Measurements from ENCODE around the gene RHBDL2.

Gene RHBDL2

DNA sequence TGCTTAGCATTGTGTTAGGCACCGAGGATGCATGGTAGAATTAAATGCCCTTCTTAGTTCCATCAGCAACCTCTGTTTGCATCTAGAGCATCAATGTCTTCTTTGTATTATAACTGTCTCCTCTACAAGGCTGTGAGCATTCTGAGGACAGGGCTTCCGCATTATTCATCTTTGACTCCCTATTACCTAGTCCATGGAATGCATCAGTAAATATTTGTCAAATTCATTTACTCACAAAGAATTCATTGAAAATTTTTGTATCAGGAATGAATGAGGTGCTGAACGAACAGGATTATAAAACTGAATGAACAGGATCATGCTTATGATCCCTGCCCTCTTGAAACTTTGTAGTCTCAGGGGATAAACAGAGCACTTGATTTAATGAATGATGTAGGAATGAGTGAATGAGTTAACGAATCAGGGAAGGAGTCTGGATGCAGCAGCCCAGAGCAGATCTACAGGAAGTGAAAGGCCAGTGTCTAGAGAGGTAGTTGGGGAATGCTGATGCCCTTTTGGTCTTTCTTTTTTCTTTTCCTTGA is 2.8 kb downstream of the RHBDL2 start:
- no peak overlapping the region for H3K4me3 ChIP-seq (ENCODE audit: insufficient read depth in 1 of 2, low read depth in 1 of 2, low read length in 2 of 2)
- H3K27ac ChIP-seq (ENCODE audit: low read length, poor library complexity, severe bottlenecking) = no peak overlapping the region
- no peak overlapping the region for H2AFZ ChIP-seq (ENCODE audit: low read depth, low read length)
- H3K79me1 ChIP-seq (replicated peaks; ENCODE audit: low read length, poor library complexity, severe bottlenecking) = no peaks in the 10 kb centered on the region
- no peak overlapping the region for H3K4me2 ChIP-seq (ENCODE audit: low read length, poor library complexity, severe bottlenecking)
- no peak overlapping the region for H3K14ac ChIP-seq (ENCODE audit: low read length in 2 of 2)
- no peak overlapping the region for H3K9ac ChIP-seq (ENCODE audit: low read length)
- H3K9me3 ChIP-seq (ENCODE audit: control insufficient read depth, low read length) = no peaks in the 10 kb centered on the region
- no peak overlapping the region for H2BK15ac ChIP-seq (ENCODE audit: low read depth, poor library complexity, severe bottlenecking)
- no peak for DNase-seq
- H4K91ac ChIP-seq (ENCODE audit: low read length) = no peak overlapping the region
- H3K4me1 ChIP-seq (ENCODE audit: control insufficient read depth, insufficient read depth, low read depth, low read length) = no peaks in the 10 kb centered on the region
- no peak overlapping the region for H2BK5ac ChIP-seq (ENCODE audit: low read depth, low read length, poor library complexity, severe bottlenecking)
- no peak overlapping the region for H3K4ac ChIP-seq (ENCODE audit: low read depth in 1 of 2, low read length in 2 of 2)
- H3K23ac ChIP-seq (ENCODE audit: low read length in 2 of 2) = no peak overlapping the region
- no peak overlapping the region for H3K18ac ChIP-seq (ENCODE audit: low read depth in 1 of 2, low read length in 2 of 2)
- no peaks in the 10 kb centered on the region for H3K36me3 ChIP-seq (ENCODE audit: control insufficient read depth in 1 of 2, insufficient read depth in 2 of 2, low read depth in 1 of 2, low read length in 2 of 2)
- no peak overlapping the region for H4K8ac ChIP-seq (ENCODE audit: low read length)
- H2BK120ac ChIP-seq (ENCODE audit: low read depth, low read length) = no peak overlapping the region
- peaks cover 0 to 3% of the 10 kb centered on the region in 2 experiments for H3K27me3 ChIP-seq (ENCODE audit: control insufficient read depth in 1 of 2, insufficient read depth in 1 of 2, low read length in 2 of 2)
- H2BK12ac ChIP-seq (ENCODE audit: low read length in 2 of 2) = no peak overlapping the region
- WGBS = 78% methylated on average over 3 of the region's 4 CpGs
- H2AK5ac ChIP-seq (ENCODE audit: low read length, severe bottlenecking) = no peak overlapping the region

- H2AK5ac ChIP-seq (ENCODE audit: low read length, severe bottlenecking) = no peak overlapping the region
- no peak overlapping the region for H3K27ac ChIP-seq (ENCODE audit: low read length, poor library complexity, severe bottlenecking)
- H3K14ac ChIP-seq (ENCODE audit: low read length in 2 of 2) = no peak overlapping the region
- H2BK120ac ChIP-seq (ENCODE audit: low read depth, low read length) = no peak overlapping the region
- no peaks in the 10 kb centered on the region for H3K4me1 ChIP-seq (ENCODE audit: control insufficient read depth, insufficient read depth, low read depth, low read length)
- no peak overlapping the region for H2BK5ac ChIP-seq (ENCODE audit: low read depth, low read length, poor library complexity, severe bottlenecking)
- no peaks in the 10 kb centered on the region for H3K79me1 ChIP-seq (replicated peaks; ENCODE audit: low read length, poor library complexity, severe bottlenecking)
- no peak overlapping the region for H3K18ac ChIP-seq (ENCODE audit: low read depth in 1 of 2, low read length in 2 of 2)
- H2BK15ac ChIP-seq (ENCODE audit: low read depth, poor library complexity, severe bottlenecking) = no peak overlapping the region
- WGBS = 94% methylated on average over 7 of the region's 7 CpGs
- H3K4ac ChIP-seq (ENCODE audit: low read depth in 1 of 2, low read length in 2 of 2) = no peak overlapping the region
- H3K36me3 ChIP-seq (ENCODE audit: control insufficient read depth in 1 of 2, insufficient read depth in 2 of 2, low read depth in 1 of 2, low read length in 2 of 2) = no peaks in the 10 kb centered on the region
- no peak overlapping the region for H3K9ac ChIP-seq (ENCODE audit: low read length)
- H2BK12ac ChIP-seq (ENCODE audit: low read length in 2 of 2) = no peak overlapping the region
- no peaks in the 10 kb centered on the region for H3K27me3 ChIP-seq (ENCODE audit: control insufficient read depth in 1 of 2, insufficient read depth in 1 of 2, low read length in 2 of 2)
- no peak overlapping the region for H2AFZ ChIP-seq (ENCODE audit: low read depth, low read length)
- H3K23ac ChIP-seq (ENCODE audit: low read length in 2 of 2) = no peak overlapping the region
- no peak overlapping the region for H4K91ac ChIP-seq (ENCODE audit: low read length)
- H3K9me3 ChIP-seq (ENCODE audit: control insufficient read depth, low read length) = no peaks in the 10 kb centered on the region
- H3K4me2 ChIP-seq (ENCODE audit: low read length, poor library complexity, severe bottlenecking) = no peak overlapping the region
- no peak overlapping the region for H4K8ac ChIP-seq (ENCODE audit: low read length)
- H3K4me3 ChIP-seq (ENCODE audit: insufficient read depth in 1 of 2, low read depth in 1 of 2, low read length in 2 of 2) = no peak overlapping the region
- DNase-seq = no peak
These were observed 9.1 kb downstream of the RHBDL2 start for GRCh38 chr1:38932571-38932970.

- Histone ChIP-seq H3K4me2 (ENCODE audit: low read length, poor library complexity, severe bottlenecking) (no peak overlapping the region), H3K4me3 (ENCODE audit: insufficient read depth in 1 of 2, low read depth in 1 of 2, low read length in 2 of 2) (no peak overlapping the region), H3K4me1 (ENCODE audit: control insufficient read depth, insufficient read depth, low read depth, low read length) (no peaks in the 10 kb centered on the region), H3K14ac (ENCODE audit: low read length in 2 of 2) (no peak overlapping the region), H2AK5ac (ENCODE audit: low read length, severe bottlenecking) (no peak overlapping the region), H3K9me3 (ENCODE audit: control insufficient read depth, low read length) (no peaks in the 10 kb centered on the region), H4K8ac (ENCODE audit: low read length) (no peak overlapping the region), H2AFZ (ENCODE audit: low read depth, low read length) (no peak overlapping the region), H4K91ac (ENCODE audit: low read length) (no peak overlapping the region), H3K36me3 (ENCODE audit: control insufficient read depth in 1 of 2, insufficient read depth in 2 of 2, low read depth in 1 of 2, low read length in 2 of 2) (no peaks in the 10 kb centered on the region), H2BK12ac (ENCODE audit: low read length in 2 of 2) (no peak overlapping the region), H3K23ac (ENCODE audit: low read length in 2 of 2) (no peak overlapping the region), H2BK120ac (ENCODE audit: low read depth, low read length) (no peak overlapping the region), H3K27me3 (ENCODE audit: control insufficient read depth in 1 of 2, insufficient read depth in 1 of 2, low read length in 2 of 2) (no peaks in the 10 kb centered on the region), H3K18ac (ENCODE audit: low read depth in 1 of 2, low read length in 2 of 2) (no peak overlapping the region), H3K79me1 (replicated peaks; ENCODE audit: low read length, poor library complexity, severe bottlenecking) (no peaks in the 10 kb centered on the region), H3K27ac (ENCODE audit: low read length, poor library complexity, severe bottlenecking) (no peak overlapping the region), H2BK15ac (ENCODE audit: low read depth, poor library complexity, severe bottlenecking) (no peak overlapping the region), H3K4ac (ENCODE audit: low read depth in 1 of 2, low read length in 2 of 2) (no peak overlapping the region), H3K9ac (ENCODE audit: low read length) (no peak overlapping the region), H2BK5ac (ENCODE audit: low read depth, low read length, poor library complexity, severe bottlenecking) (no peak overlapping the region)
- WGBS = 65% methylated on average over 6 of the region's 6 CpGs
- no peak for DNase-seq
These were observed 12.2 kb downstream of the RHBDL2 start for GRCh38 chr1:38929476-38929875.

GRCh38 chr1:38929054-38929453 is 12.6 kb downstream of the RHBDL2 start:
- Histone ChIP-seq H3K9ac (ENCODE audit: low read length) (no peak overlapping the region), H2BK5ac (ENCODE audit: low read depth, low read length, poor library complexity, severe bottlenecking) (no peak overlapping the region), H3K18ac (ENCODE audit: low read depth in 1 of 2, low read length in 2 of 2) (no peak overlapping the region), H2BK120ac (ENCODE audit: low read depth, low read length) (no peak overlapping the region), H2AFZ (ENCODE audit: low read depth, low read length) (no peak overlapping the region), H3K4me1 (ENCODE audit: control insufficient read depth, insufficient read depth, low read depth, low read length) (no peaks in the 10 kb centered on the region), H3K79me1 (replicated peaks; ENCODE audit: low read length, poor library complexity, severe bottlenecking) (no peaks in the 10 kb centered on the region), H3K36me3 (ENCODE audit: control insufficient read depth in 1 of 2, insufficient read depth in 2 of 2, low read depth in 1 of 2, low read length in 2 of 2) (no peaks in the 10 kb centered on the region), H3K27ac (ENCODE audit: low read length, poor library complexity, severe bottlenecking) (no peak overlapping the region), H3K23ac (ENCODE audit: low read length in 2 of 2) (no peak overlapping the region), H2BK12ac (ENCODE audit: low read length in 2 of 2) (no peak overlapping the region), H4K8ac (ENCODE audit: low read length) (no peak overlapping the region), H3K4me3 (ENCODE audit: insufficient read depth in 1 of 2, low read depth in 1 of 2, low read length in 2 of 2) (no peak overlapping the region), H3K9me3 (ENCODE audit: control insufficient read depth, low read length) (no peaks in the 10 kb centered on the region), H4K91ac (ENCODE audit: low read length) (no peak overlapping the region), H2BK15ac (ENCODE audit: low read depth, poor library complexity, severe bottlenecking) (no peak overlapping the region), H3K27me3 (ENCODE audit: control insufficient read depth in 1 of 2, insufficient read depth in 1 of 2, low read length in 2 of 2) (no peaks in the 10 kb centered on the region), H3K14ac (ENCODE audit: low read length in 2 of 2) (no peak overlapping the region), H2AK5ac (ENCODE audit: low read length, severe bottlenecking) (no peak overlapping the region), H3K4ac (ENCODE audit: low read depth in 1 of 2, low read length in 2 of 2) (no peak overlapping the region), H3K4me2 (ENCODE audit: low read length, poor library complexity, severe bottlenecking) (no peak overlapping the region)
- DNase-seq = no peak
- 68% methylated on average over 7 of the region's 8 CpGs for WGBS

Data from mesenchymal stem cell (in vitro differentiated cells and primary cell).